ENCODE data around the gene SLC25A23. TPM values are rescaled to one million over a fixed set of nuclear protein-coding genes. Genes with fewer than 3 reads are reported as not detected.
"Not testable (repeated sequence)": the region's sequence is repeated elsewhere in the genome, so short reads cannot be mapped to it uniquely, and the experiment has no call there.

Gene SLC25A23
- polyA plus RNA-seq (ENCODE audit: insufficient read length), result 70.8 TPM
- long read RNA-seq, donor 1, transcript SLC25A23-207 (3 exons, 671 nt), result minor isoform, 8 of 32 reads
- long read RNA-seq, donor 1, transcript SLC25A23-202 (10 exons, 3,425 nt), result major isoform, 22 of 32 reads
- long read RNA-seq, donor 1, partial matches to known transcripts, result 0 of 32 reads
- long read RNA-seq, donor 1, other reads (novel, unspliced or antisense), result 0 of 32 reads
- long read RNA-seq, donor 2, transcript SLC25A23-207 (3 exons, 671 nt), result minor isoform, 6 of 43 reads
- long read RNA-seq, donor 2, transcript SLC25A23-202 (10 exons, 3,425 nt), result major isoform, 18 of 43 reads
- long read RNA-seq, donor 2, partial matches to known transcripts, result 11 of 43 reads
- long read RNA-seq, donor 2, other reads (novel, unspliced or antisense), result 7 of 43 reads
- long read RNA-seq, donor 3, transcript SLC25A23-207 (3 exons, 671 nt), result minor isoform, 8 of 105 reads
- long read RNA-seq, donor 3, transcript SLC25A23-202 (10 exons, 3,425 nt), result major isoform, 11 of 105 reads
- long read RNA-seq, donor 3, partial matches to known transcripts, result 84 of 105 reads
- long read RNA-seq, donor 3, other reads (novel, unspliced or antisense), result 0 of 105 reads
- long read RNA-seq, donor 4, partial matches to known transcripts, result 0 of 1 reads
- long read RNA-seq, donor 4, other reads (novel, unspliced or antisense), result 0 of 1 reads
- long read RNA-seq, donor 5, transcript SLC25A23-202 (10 exons, 3,425 nt), result major isoform, 15 of 43 reads
- long read RNA-seq, donor 5, partial matches to known transcripts, result 26 of 43 reads
- long read RNA-seq, donor 5, other reads (novel, unspliced or antisense), result 0 of 43 reads
- long read RNA-seq, donor 6, transcript SLC25A23-202 (10 exons, 3,425 nt), result major isoform, 7 of 74 reads
- long read RNA-seq, donor 6, partial matches to known transcripts, result 58 of 74 reads
- long read RNA-seq, donor 6, other reads (novel, unspliced or antisense), result 5 of 74 reads
- long read RNA-seq, donor 7, transcript SLC25A23-202 (10 exons, 3,425 nt), result major isoform, 14 of 22 reads
- long read RNA-seq, donor 7, partial matches to known transcripts, result 0 of 22 reads
- long read RNA-seq, donor 7, other reads (novel, unspliced or antisense), result 6 of 22 reads
- long read RNA-seq, donor 8, partial matches to known transcripts, result 26 of 35 reads
- long read RNA-seq, donor 8, other reads (novel, unspliced or antisense), result 0 of 35 reads

DNA sequence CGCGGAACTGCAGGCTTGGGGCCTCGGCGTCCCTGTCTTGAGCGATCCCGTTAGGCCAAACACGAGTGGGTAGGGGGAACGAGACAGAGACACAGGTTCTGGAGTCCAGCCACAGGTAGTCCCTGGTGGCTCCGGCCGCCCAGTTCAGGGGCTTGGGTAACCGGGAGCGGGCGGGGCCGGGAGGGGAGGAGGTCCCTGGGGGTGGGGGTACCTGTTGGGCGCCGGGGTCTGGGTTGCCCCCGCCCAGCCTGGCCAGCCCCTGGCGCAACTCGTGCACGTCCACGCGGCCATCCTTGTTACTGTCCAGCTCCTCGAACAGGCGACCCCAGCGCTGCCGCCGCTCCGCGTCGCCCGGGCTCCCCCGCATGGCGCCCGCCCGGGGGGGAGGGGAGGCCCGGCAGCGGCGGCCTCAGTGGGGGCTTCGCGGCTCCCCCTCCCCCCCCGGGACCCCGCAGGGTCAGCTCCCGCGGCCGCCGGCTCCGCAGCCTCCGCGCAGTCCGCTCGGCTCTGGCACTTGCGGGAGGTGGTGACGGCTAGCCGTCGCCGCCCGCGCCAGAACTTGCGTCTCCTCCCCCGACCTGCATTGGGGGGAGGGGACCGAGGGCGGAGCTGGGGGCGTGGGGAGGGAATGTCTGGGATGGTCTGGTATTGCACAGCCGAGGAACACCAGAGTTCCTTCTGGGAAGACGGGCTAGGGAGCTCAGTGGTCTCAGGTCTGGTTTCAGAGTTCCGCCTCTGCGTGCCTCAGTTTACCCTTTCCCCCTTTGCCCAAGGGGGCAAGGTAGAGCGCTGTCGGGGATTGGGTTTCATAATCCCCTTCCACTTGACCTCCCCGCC is at the start of gene SLC25A23:
Gene SLC25A23 (minus strand): TSS at position 531 of the 837 bp plus-strand sequence. CDS start 164 bp downstream, at position 367.
- peak; percentile 75 for DNase-seq

DNA sequence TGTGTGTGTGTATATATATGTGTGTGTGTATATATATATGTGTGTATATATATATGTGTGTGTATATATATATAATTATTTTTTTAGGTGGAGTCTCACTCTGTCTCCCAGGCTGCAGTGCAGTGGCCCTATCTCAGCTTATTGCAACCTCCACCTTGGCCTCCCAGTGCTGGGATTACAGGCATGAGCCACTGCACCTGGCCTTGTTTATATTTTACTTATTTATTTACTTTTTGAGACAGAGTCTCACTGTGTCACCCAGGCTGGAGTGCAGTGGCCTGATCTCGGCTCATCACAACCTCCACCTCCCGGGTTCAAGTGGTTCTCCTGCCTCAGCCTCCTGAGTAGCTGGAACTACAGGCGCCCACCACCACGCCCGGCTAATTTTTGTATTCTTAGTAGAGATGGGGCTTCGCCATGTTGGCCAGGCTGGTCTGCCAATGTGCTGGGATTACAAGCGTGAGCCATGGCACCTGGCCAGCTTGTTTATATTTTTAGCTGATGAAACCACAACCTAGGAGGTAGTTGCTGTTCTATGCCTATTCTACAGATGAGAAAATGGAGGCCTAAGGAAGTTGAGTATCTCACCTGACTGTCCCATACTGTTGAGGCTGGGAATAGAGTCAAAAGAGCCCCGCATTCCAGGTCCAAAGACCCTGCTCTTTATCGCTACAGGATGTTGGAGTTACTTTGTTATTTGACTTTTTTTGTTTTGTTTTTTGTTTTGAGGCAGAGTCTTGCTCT is 48.6 kb upstream of the SLC25A23 start:
- DNase-seq, result not testable (repeated sequence)

DNA sequence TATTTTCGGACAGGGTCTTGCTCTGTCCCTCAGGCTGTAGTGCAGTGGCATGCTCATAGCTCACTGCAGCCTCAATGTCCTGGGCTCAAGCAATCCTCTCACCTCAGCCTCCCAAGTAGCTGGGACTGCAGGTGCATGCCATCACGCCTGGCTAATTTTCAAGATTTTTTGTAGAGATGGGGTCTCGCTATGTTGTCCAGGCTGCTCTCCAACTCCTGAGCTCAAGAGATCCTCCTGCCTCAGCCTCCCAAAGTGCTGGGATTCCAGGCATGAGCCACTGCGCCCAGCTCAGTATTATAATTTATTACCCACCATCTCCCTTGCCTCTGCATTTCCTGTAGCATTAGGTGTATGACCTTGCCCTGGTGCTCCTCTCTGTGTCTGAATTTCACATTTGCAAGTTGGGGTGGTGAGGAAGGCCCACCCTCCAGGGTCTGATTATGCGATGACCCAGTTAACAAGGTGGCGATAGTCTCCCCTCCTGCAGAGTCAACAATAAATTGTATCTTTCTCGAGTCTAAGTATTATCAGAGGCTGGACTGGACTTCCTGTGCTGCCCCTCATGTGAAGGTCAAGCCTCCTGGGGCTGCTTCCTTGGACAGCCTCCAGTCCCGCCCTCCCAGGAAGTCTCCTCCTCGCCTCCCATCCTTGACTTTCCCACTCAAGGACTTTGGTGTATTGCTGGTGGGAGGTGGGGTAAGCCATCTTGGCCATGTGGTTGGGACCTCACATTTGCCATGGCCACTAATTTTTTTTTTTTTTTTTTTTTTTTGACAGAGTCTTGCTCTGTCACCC is 44.0 kb upstream of the SLC25A23 start:
- DNase-seq, result no peak

DNA sequence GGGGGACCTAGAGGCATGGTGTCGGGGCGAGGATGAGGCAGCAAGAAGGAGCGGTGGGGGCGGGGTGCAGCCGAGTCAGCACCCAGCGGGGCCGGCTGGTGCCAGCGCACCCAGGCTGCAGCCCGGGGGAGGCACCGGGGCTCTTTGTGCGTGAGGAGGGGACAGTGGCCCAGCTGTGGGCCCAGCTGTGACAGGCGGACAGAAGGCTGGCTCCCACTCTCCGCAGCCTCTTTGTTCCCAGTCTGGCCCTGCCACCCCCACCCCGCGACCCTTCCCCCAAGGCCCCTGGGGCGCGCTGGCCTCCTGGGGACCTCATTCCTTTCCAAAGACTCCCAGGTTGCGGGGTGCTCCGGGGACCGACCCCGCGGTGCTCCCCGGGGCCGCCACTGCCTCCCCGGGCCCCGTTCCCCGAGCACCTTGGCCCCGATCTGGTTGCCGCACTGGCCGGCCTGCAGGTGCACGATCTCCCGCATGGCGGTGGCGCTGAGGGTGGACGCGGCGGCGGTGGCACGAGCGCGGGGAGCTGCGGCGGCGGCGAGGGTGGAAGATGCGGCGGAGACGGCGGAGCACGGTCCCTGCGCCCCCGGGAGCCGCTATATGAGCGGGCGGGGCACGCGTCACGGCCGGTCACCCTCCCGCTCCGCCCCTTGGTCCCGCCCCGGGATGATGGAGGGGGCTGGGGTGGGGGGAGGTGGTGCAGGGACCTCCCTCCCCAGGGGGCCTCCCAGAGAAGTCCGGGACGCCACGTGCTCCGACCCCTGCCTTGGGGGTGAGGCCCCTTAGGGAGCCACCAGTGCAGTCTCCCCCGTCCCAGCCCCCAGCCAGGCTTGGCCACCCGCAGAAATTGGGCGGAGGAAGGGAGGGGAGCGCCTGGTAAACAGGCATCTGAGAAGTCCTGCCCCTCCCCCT is 42.4 kb upstream of the SLC25A23 start, which contains the start of gene TUBB4A:
Gene TUBB4A (minus strand): TSS at position 570 of the 909 bp plus-strand sequence. CDS start 97 bp downstream, at position 473.
- DNase-seq, result peak; percentile 30

DNA sequence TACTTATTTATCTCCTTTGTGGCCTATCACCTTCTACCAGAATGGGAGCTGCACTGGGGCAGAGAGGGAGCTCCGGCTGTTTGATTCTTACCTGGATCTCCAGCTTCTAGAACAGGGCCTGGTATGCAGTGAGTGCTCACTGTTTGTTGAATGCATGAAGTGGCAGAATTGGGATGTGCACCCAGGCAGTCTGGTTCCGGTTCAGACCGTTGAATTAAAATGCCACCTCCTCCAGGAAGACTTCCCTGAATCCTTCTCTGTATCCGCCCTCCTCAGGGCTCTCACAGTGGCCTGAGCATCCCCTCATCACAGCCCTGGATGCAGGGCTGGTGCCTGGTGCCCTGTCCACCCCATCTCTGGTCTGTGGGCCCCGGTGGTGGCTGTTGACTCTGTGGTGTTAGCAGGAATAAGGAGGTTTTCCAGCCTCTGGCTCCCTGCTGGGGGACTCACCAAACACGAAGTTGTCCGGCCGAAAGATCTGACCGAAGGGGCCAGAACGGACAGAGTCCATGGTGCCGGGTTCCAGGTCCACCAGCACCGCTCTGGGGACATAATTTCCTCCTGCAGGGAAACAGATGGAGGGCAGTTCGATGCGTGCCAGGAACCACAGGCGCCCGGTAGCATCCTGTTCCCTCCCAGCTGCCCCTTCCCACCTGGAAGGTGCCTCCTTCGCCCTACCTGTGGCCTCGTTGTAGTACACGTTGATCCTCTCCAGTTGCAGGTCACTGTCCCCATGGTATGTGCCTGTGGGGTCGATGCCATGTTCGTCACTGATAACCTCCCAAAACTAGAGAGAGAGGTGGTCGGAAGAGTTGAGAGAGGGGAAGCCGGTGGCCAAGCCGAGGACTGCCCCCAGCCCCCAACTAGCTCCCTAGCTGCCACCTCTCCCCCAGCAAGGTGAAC is 41.5 kb upstream of the SLC25A23 start:
- DNase-seq, result no peak

DNA sequence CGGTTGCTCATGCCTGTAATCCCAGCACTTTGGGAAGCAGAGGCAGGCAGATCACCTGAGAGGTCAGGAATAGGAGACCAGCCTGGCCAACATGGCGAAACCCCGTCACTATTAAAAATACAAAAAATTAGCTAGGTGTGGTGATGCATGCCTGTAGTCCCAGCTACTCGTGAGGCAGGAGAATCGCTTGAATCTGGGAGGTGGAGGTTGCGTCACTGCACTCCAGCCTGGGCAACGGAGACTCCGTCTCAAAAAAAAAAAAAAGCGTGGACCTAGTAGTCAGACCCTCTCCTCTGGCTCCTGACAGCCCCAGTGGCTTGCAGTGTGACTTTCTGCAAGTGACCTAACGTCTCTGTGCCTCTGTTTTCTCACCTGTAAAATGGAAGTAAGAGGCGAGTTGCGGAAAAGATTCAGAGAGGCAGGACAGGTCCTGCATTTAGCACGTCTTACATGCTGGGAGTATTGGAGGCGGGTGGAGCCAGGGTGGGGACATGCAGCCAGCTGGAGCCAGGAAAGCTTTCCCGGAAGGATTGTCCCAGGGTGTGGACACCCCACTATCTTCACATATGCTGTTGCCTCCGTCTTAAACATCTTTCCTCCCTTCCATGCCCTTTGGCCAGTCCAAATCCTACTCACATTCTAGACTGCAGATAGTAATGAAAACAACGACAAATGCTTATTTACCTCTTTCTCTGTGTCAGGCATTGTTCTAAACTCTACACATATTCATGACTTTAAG is 39.6 kb upstream of the SLC25A23 start:
- DNase-seq, result no peak

DNA sequence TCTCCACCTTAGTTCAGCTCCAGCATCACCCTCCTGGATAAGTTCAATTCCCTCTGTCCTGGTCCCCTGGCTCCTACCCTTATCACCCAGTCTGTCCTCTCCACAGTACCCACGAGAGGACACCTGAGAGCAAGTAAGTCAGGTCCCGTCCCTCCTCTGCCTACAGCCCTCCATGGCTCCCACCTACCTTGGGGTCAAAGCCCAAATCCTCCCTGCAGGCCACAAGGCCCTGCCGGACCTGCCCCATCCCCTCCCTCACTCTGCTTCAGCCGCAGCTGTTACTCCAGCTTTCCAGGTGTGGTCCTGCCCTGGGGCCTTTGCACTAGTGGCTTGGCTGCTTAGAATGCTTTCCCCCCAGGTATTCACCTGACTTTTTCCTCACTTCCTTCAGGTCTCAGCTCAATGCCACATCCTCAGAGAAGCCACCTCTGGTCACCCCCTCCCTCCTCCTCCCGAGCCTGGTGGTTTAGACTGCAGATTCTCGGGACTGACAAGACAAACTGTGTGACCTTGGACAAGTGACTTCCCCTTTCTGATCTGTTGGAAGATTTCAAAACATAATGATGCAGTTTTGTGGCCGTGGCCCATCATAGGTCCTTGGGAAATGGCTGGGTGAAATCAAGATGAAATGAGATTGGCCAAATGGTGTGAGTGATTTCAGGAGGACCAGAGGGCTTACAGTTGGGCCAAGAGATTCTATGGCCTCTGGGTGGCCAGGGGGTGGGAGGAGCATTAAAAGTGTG is 38.9 kb upstream of the SLC25A23 start:
- no peak for DNase-seq

DNA sequence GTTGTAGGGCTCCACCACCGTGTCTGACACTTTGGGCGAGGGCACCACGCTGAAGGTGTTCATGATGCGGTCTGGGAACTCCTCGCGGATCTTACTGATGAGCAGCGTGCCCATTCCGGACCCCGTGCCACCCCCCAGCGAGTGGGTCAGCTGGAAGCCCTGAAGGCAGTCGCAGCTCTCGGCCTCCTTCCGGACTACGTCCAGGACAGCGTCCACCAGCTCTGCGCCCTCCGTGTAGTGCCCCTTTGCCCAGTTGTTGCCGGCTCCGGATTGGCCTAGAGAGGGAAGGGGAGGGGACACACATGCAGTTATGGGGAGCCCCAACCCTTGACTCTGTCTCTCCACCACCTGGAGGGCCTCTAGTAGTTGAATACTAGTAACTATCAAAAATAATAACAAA is 36.4 kb upstream of the SLC25A23 start:
- DNase-seq, result no peak

DNA sequence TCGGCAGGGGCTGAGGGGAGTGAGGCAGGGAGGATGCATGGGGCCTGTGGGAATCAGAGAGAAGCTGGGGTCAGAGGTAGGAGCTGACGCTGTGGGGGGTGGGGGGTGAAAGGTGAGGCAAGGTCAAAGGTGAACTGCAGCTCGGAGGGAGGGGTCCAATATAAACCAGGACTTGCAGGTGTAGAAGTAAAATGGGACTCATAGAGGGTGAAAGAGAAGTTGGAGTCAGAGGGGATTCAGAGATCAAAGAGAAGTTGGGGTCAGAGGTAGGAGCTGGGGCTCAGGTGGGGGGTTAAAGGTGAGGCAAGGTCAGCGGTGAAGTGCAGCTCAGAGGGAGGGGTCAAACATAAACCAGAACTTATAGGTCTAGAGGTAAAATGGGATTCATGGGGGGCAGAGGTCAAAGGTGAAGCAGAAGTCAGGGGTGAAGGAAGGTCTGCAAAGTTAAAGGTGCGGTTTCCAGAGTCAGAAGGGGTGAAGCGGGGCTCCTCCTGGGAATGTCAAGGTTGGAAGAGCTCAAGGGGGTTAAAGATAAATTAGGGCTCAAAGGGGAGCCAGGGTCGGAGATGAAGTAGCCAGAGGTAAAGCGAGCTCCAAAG is 34.9 kb upstream of the SLC25A23 start:
- DNase-seq, result no peak

DNA sequence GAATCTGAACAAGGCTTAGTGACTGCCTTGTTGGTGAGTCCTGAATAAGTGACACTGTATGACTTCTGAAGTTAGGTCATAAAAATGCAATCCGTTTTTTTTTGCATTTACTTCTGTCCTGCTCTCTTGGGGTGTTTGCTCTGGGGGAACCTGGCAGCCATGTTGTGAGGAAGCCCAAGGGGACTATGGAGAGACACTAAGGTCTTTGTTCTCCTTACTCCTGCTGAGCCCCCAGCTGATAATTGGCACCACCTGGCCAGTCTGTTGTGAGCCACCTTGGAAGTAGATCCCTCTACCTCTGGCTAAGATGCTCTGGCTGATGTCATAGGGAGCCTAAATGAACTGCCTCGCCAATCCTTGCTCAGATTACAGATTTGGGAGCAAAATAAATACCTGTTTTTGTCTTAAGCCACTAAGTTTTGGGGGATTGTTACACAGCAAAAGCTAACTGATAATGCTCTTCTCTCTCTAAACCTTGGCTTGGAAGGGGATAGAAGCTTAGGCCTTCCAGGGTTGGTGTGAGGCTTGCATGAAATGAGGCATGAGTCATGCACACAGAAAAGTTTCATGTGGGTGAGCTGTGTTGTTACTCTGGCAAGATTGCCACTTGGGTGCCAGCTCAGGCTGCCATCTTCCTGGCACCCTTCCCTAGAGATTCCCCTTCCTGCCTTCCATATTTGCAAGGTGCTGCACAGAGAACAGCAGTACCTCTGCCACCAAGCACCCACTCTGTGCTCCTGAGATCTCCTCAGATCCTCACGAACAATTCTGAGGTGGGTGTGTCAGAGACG is 32.4 kb upstream of the SLC25A23 start:
- no peak for DNase-seq

DNA sequence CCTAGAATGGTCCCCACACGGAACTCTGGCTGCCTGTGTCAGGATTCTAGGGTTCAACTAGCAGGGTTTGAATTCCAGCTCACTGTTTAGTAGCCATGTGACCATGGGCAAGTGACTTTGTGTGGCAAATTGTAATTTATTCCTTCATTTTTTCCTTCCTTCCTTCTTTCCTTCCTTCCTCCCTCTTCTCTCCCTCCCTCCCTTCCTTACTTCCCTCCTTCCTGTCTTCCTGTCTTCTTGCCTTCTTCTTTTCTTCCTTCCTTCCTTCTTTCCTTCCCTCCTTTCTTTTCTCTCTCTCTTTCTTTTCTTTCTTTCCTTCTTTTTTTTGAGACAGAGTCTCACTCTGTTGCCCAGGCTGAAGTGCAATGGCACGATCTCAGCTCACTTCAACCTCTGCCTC is 30.5 kb upstream of the SLC25A23 start:
- DNase-seq, result no peak

DNA sequence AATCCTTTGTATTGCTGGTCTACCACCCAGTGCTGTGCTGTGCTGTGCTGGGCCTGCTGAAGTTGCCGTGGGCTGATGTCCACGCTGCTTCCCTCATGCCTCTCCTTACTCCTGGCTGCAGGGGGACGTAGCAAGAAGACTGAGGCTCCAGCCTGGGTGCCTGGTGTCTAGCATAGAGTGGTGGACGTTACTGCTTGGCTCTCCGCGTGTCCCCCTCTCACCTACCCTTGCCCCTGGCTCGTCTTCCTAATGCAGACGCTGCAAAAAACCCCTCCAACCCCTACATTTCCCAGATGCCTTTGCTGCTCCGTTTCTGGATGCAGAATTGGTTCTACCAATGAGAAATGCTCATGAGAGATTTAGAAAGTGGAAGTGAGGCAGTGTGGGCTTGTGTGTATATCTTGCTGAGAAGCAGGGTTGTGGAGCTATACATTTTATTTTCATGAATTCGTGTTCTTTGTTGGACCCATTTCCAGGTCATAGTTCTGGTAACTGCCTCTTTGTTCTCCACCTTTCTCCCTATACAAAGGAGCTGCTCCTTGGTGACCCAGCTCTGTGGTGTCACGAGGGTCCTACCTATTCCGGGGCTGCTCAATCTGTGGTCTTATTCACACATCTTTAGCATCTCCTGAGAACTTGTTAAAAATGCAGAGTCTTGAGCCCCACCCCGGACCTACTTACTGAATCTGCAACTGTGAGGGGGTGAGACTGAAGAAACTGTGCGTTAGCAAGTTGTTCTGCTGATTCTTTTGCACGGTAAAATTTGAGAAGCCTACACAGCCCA is 29.9 kb upstream of the SLC25A23 start:
- no peak for DNase-seq

DNA sequence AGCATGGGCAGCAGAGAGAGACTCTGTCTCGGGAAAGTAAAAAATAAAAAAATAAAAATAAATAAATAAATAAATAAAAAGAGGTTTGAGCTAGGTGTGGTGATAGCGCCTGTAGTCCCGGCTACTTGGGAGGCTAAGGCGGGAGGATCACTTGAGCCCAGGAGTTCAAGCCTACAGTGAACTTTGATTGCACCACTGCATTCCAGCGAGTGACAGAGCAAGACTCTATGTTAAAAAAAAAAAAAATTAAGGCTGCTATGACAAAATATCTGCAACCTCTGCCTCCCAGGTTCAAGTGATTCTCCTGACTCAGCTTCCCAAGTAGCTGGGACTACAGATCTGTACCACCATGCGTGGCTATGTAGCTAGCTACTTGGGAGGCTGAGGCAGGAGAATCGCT is 25.2 kb upstream of the SLC25A23 start:
- no peak for DNase-seq

DNA sequence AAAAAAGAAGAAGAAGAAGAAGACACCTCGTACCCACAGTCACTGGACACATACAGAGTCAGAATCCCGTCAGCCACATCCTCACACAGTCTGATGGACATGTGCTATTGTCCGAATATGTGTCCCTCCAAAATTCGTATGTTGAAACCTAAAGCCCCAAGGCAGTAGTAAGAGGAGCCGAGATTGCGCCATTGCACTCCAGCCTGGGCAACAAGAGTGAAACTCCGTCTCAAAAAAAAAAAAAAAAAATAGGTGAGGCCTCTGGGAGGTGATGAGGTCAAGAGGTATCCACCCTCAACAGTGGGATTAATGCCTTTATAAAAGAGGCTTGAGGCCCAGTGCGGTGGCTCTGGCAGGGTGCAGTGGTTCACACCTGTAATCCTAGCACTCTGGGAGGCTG is 24.6 kb upstream of the SLC25A23 start:
- no peak for DNase-seq

Measured in left kidney (tissue), 8 donors.